ENCODE results near the gene ORAI2. TPM values are rescaled to one million over a fixed set of nuclear protein-coding genes. Genes with fewer than 3 reads are reported as not detected.

Gene ORAI2
- total and polyA plus RNA-seq, 2 of the 4 experiments (the other 2 are of a cell fraction) = 52.0 to 58.3 TPM

GRCh38 chr7:102431617-102432298 lies 1.6 kb upstream of the ORAI2 start:
- Histone ChIP-seq H3K18ac (ENCODE audit: low read depth, low read length) (no peak overlapping the region), H3K36me3 (ENCODE audit: control insufficient read depth, insufficient read depth, low read length) (peaks cover 10% of the 10 kb centered on the region), H2AK5ac (ENCODE audit: low read depth, low read length) (no peak overlapping the region), H4K5ac (ENCODE audit: low read depth, low read length) (no peak overlapping the region), H3K23ac (ENCODE audit: low read depth, low read length) (no peak overlapping the region; the same call in 1 of the 2 replicates), H4K91ac (ENCODE audit: insufficient read depth, low read depth, low read length) (no peak overlapping the region), H3K4me3 (ENCODE audit: insufficient read depth, low read depth, low read length) (no peak overlapping the region), H3K9ac (ENCODE audit: low read depth, low read length) (no peak overlapping the region), H2BK15ac (ENCODE audit: low read depth, low read length) (no peak overlapping the region), H4K8ac (ENCODE audit: low read depth in 2 of 2, low read length in 2 of 2) (no peak overlapping the region), H3K9me3 (ENCODE audit: control insufficient read depth, insufficient read depth, low read length) (no peaks in the 10 kb centered on the region), H2AK9ac (replicated peaks; ENCODE audit: low read depth, low read length, poor library complexity) (no peak overlapping the region), H2BK120ac (ENCODE audit: low read depth, low read length) (no peak overlapping the region), H3K27ac (ENCODE audit: insufficient read depth, low read length) (no peak overlapping the region), H3K56ac (ENCODE audit: extremely low read depth, insufficient read depth, low read length) (no peak overlapping the region), H3K9me1 (ENCODE audit: insufficient read depth, low read length) (peaks cover 6% of the 10 kb centered on the region), H4K20me1 (ENCODE audit: insufficient read depth, low read length) (no peaks in the 10 kb centered on the region), H3K4me1 (ENCODE audit: control insufficient read depth, insufficient read depth, low read length) (peaks cover 4% of the 10 kb centered on the region; the same call in 1 of the 2 replicates), H3K4ac (ENCODE audit: low read depth, low read length) (no peak overlapping the region), H2AFZ (replicated peaks; ENCODE audit: low read length, poor library complexity) (no peak overlapping the region), H2BK20ac (ENCODE audit: low read depth, low read length) (no peak overlapping the region), H3K79me1 (ENCODE audit: low read depth in 1 of 2, low read length in 2 of 2) (peaks cover 6 to 27% of the 10 kb centered on the region in 2 experiments; a peak in 3 of 4 replicates), H3K14ac (replicated peaks; ENCODE audit: low read depth, low read length) (no peak overlapping the region), H3K27me3 (ENCODE audit: control insufficient read depth, insufficient read depth, low read length) (no peaks in the 10 kb centered on the region), H2BK5ac (ENCODE audit: low read depth, low read length, poor library complexity, severe bottlenecking) (no peak overlapping the region), H3K4me2 (ENCODE audit: low read depth, low read length) (no peak overlapping the region)
- intact Hi-C loops (cut with micrococcal nuclease) (no loop called here), in situ Hi-C loops (cut with MboI; ENCODE audit: low sequenced_read_pairs) (no loop called here), dilution Hi-C loops (cut with HindIII; ENCODE audit: low sequenced_read_pairs, unreplicated experiment) (no loop called here)
- ChIA-PET POLR2A (ENCODE audit: unreplicated experiment) (no interaction called here), CTCF (no interaction called here)
- 43% methylated on average over 10 of the region's 17 CpGs; no CpG with 5 or more reads in 1 of the 2 experiments for WGBS, 2 experiments (ENCODE audit: extremely low coverage in 2 of 2, insufficient read length in 1 of 2)
- no TSS peak for BruUV-seq (replicated peaks)
- DNase-seq = no peak
- TF ChIP-seq SMC3 (IDR thresholded peaks at IDR 0.05; ENCODE audit: low read depth, low read length) (no peak), ELK1 (IDR thresholded peaks at IDR 0.05; ENCODE audit: borderline replicate concordance, low read depth, low read length) (no peak), POLR2A (IDR thresholded peaks at IDR 0.05; ENCODE audit: low read depth, low read length) (no peak), CHD1 (IDR thresholded peaks at IDR 0.05; ENCODE audit: low read depth, low read length) (no peak), MAZ (IDR thresholded peaks at IDR 0.05; ENCODE audit: borderline replicate concordance, low read depth, low read length) (no peak), BHLHE40 (IDR thresholded peaks at IDR 0.05; ENCODE audit: low read depth, low read length) (no peak), USF2 (IDR thresholded peaks at IDR 0.05; ENCODE audit: low read depth, low read length) (no peak), RCOR1 (IDR thresholded peaks at IDR 0.05; ENCODE audit: insufficient replicate concordance, low read length) (no peak), NFE2L2 (IDR thresholded peaks at IDR 0.05; ENCODE audit: low read depth, low read length) (no peak)
- ATAC-seq (ENCODE audit: low read depth) = no peak

Data from IMR-90 (cell line).